ENCODE data around the gene PRKRA.

DNA sequence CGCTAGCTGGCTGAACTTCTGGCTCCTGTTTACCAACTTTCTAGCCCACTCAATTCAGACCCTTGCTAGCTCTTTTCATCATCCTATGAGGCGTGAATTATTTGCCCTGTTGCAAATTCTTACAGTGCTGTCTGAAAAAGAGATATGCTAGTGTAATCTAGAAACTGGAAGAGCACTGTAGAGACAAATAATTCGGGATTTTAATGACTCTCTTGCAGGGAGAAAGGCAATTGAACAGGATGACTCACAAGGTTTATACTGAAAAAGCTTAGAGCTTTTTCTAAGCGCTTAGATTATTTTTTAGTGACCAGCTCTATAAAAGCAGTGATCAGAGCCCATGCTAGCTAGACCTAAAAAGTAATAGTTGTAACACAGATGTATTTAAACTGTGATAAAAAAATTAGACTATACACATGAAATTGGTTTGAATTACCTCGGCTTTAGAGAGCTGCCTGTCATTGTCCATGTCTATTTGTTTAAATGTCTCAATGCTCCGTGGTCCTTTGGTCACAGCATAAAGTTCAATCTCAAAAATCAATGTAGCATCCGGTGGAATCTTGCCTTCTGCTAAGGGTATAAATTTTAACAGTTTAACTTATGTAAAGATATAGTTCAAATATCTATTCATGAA is 18.4 kb upstream of the PRKRA start:
- TF ChIP-seq, protein P1, sequence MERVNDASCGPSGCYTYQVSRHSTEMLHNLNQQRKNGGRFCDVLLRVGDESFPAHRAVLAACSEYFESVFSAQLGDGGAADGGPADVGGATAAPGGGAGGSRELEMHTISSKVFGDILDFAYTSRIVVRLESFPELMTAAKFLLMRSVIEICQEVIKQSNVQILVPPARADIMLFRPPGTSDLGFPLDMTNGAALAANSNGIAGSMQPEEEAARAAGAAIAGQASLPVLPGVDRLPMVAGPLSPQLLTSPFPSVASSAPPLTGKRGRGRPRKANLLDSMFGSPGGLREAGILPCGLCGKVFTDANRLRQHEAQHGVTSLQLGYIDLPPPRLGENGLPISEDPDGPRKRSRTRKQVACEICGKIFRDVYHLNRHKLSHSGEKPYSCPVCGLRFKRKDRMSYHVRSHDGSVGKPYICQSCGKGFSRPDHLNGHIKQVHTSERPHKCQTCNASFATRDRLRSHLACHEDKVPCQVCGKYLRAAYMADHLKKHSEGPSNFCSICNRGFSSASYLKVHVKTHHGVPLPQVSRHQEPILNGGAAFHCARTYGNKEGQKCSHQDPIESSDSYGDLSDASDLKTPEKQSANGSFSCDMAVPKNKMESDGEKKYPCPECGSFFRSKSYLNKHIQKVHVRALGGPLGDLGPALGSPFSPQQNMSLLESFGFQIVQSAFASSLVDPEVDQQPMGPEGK (CRISPR knock-in tag; IDR thresholded peaks at IDR 0.05; ENCODE audit: borderline replicate concordance) = no peak
- TF ChIP-seq BACH2 (CRISPR knock-in tag; IDR thresholded peaks at IDR 0.05; ENCODE audit: borderline replicate concordance) (no peak), ZFP30 (CRISPR knock-in tag; IDR thresholded peaks at IDR 0.05) (no peak), TOX (CRISPR knock-in tag; IDR thresholded peaks at IDR 0.05; ENCODE audit: borderline replicate concordance) (no peak), ARNTL (CRISPR knock-in tag; IDR thresholded peaks at IDR 0.05; ENCODE audit: borderline replicate concordance, low read depth) (no peak), RARB (CRISPR knock-in tag; IDR thresholded peaks at IDR 0.05) (no peak), ZFP3 (CRISPR knock-in tag; IDR thresholded peaks at IDR 0.05) (no peak), ZNF70 (CRISPR knock-in tag; IDR thresholded peaks at IDR 0.05) (no peak)
- TF ChIP-seq, protein P2, sequence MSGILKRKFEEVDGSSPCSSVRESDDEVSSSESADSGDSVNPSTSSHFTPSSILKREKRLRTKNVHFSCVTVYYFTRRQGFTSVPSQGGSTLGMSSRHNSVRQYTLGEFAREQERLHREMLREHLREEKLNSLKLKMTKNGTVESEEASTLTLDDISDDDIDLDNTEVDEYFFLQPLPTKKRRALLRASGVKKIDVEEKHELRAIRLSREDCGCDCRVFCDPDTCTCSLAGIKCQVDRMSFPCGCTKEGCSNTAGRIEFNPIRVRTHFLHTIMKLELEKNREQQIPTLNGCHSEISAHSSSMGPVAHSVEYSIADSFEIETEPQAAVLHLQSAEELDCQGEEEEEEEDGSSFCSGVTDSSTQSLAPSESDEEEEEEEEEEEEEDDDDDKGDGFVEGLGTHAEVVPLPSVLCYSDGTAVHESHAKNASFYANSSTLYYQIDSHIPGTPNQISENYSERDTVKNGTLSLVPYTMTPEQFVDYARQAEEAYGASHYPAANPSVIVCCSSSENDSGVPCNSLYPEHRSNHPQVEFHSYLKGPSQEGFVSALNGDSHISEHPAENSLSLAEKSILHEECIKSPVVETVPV (CRISPR knock-in tag; IDR thresholded peaks at IDR 0.05) = no peak
- TF ChIP-seq, protein P3, sequence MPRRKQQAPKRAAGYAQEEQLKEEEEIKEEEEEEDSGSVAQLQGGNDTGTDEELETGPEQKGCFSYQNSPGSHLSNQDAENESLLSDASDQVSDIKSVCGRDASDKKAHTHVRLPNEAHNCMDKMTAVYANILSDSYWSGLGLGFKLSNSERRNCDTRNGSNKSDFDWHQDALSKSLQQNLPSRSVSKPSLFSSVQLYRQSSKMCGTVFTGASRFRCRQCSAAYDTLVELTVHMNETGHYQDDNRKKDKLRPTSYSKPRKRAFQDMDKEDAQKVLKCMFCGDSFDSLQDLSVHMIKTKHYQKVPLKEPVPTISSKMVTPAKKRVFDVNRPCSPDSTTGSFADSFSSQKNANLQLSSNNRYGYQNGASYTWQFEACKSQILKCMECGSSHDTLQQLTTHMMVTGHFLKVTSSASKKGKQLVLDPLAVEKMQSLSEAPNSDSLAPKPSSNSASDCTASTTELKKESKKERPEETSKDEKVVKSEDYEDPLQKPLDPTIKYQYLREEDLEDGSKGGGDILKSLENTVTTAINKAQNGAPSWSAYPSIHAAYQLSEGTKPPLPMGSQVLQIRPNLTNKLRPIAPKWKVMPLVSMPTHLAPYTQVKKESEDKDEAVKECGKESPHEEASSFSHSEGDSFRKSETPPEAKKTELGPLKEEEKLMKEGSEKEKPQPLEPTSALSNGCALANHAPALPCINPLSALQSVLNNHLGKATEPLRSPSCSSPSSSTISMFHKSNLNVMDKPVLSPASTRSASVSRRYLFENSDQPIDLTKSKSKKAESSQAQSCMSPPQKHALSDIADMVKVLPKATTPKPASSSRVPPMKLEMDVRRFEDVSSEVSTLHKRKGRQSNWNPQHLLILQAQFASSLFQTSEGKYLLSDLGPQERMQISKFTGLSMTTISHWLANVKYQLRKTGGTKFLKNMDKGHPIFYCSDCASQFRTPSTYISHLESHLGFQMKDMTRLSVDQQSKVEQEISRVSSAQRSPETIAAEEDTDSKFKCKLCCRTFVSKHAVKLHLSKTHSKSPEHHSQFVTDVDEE (CRISPR knock-in tag; IDR thresholded peaks at IDR 0.05) = no peak
- TF ChIP-seq, protein P4, sequence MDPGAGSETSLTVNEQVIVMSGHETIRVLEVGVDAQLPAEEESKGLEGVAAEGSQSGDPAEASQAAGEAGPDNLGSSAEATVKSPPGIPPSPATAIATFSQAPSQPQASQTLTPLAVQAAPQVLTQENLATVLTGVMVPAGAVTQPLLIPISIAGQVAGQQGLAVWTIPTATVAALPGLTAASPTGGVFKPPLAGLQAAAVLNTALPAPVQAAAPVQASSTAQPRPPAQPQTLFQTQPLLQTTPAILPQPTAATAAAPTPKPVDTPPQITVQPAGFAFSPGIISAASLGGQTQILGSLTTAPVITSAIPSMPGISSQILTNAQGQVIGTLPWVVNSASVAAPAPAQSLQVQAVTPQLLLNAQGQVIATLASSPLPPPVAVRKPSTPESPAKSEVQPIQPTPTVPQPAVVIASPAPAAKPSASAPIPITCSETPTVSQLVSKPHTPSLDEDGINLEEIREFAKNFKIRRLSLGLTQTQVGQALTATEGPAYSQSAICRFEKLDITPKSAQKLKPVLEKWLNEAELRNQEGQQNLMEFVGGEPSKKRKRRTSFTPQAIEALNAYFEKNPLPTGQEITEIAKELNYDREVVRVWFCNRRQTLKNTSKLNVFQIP (CRISPR knock-in tag; IDR thresholded peaks at IDR 0.05; ENCODE audit: borderline replicate concordance, low read depth) = no peak
